ENCODE results near the gene WDR76. TPM values are rescaled to one million over a fixed set of nuclear protein-coding genes. Genes with fewer than 3 reads are reported as not detected.

Gene WDR76
- polyA plus RNA-seq, 1 experiment: 1.5 TPM

GRCh38 chr15:43913941-43914340 is 87.1 kb downstream of the WDR76 start:
- Histone ChIP-seq H3K27me3 (ENCODE audit: control insufficient read depth, insufficient read depth, low read length) (no peaks in the 10 kb centered on the region), H3K4me3 (ENCODE audit: low read depth, low read length) (no peak overlapping the region), H3K36me3 (ENCODE audit: control insufficient read depth, insufficient read depth, low read length) (no peaks in the 10 kb centered on the region)
- ChIA-PET CTCF (interaction anchor here (0.7 to 2.1 kb wide), 4 partner anchors 9 to 153 kb away, joined by 4 to 10 read pairs (median 6); no protein-coding TSS in a partner anchor), POLR2A (no interaction called here)
- no peak for TF ChIP-seq CTCF (IDR thresholded peaks at IDR 0.05; ENCODE audit: insufficient read depth, low read depth, low read length)
- no peak for DNase-seq (ENCODE audit: low read depth)

- DNase-seq (ENCODE audit: low read depth): no peak
- CTCF ChIA-PET: interaction anchor here (0.6 to 2.3 kb wide), 3 partner anchors 11 to 208 kb away, joined by 3 to 8 read pairs (median 6); no protein-coding TSS in a partner anchor
- POLR2A ChIA-PET: no interaction called here
- no peak for TF ChIP-seq CTCF (IDR thresholded peaks at IDR 0.05; ENCODE audit: insufficient read depth, low read depth, low read length)
- no peak overlapping the region for H3K4me3 ChIP-seq (ENCODE audit: low read depth, low read length)
- H3K27me3 ChIP-seq (ENCODE audit: control insufficient read depth, insufficient read depth, low read length): no peaks in the 10 kb centered on the region
- H3K36me3 ChIP-seq (ENCODE audit: control insufficient read depth, insufficient read depth, low read length): no peaks in the 10 kb centered on the region
Measured at GRCh38 chr15:43915631-43916325, 89.0 kb downstream of the WDR76 start.

DNA sequence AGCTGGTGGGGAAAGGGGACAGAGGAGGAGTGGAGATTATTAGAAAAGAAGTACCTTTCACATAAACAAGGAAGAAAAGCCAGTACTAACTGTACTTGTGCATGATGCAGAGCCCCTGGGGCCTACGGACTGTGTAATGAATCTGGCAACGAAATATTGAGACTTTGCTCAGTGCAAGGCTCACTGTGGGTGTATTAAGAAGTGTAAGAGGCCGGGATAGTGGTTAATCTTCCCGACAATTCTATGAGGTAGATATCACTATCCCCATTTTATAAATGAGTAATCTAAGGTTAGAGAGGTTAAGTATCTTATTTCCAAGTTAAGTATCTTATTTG is 89.5 kb downstream of the WDR76 start:
- H3K4me3 ChIP-seq (ENCODE audit: low read depth, low read length): no peak overlapping the region
- H3K27me3 ChIP-seq (ENCODE audit: control insufficient read depth, insufficient read depth, low read length): no peaks in the 10 kb centered on the region
- no peaks in the 10 kb centered on the region for H3K36me3 ChIP-seq (ENCODE audit: control insufficient read depth, insufficient read depth, low read length)
- DNase-seq (ENCODE audit: low read depth): no peak
- TF ChIP-seq CTCF (IDR thresholded peaks at IDR 0.05; ENCODE audit: insufficient read depth, low read depth, low read length): no peak
- ChIA-PET POLR2A (no interaction called here), CTCF (interaction anchor here (2.3 kb wide), 2 partner anchors 12 to 150 kb away, joined by 6 to 8 read pairs; no protein-coding TSS in a partner anchor)

Small RNA genes lying within 50 kb of the gene (small RNA-seq; reads per million reads assigned to genes)
- gene MIR1282 (ENCODE audit: insufficient read length, low read depth, low replicate concordance) (not detected), gene RF00019 (ENCODE audit: insufficient read length, low read depth, low replicate concordance) (not detected)

Other genes starting within 250 kb of the WDR76 start
- 24.1 and 29.2 TPM in 2 replicates for gene PPIP5K1, start 236.8 kb upstream of the WDR76 start, polyA plus RNA-seq (2011; rRNA removed)
- 0.12 and 0.25 TPM in 2 replicates for gene CKMT1B, start 233.0 kb upstream of the WDR76 start, polyA plus RNA-seq (2011; rRNA removed)
- gene STRC, start 208.2 kb upstream of the WDR76 start, polyA plus RNA-seq (2011; rRNA removed): not detected in 2 replicates
- 1.1 and 1.9 TPM in 2 replicates for gene CATSPER2, start 178.2 kb upstream of the WDR76 start, polyA plus RNA-seq (2011; rRNA removed)
- gene CKMT1A, start 133.1 kb upstream of the WDR76 start, polyA plus RNA-seq (2011; rRNA removed): 0.17 TPM in 1 of 2 replicates, not detected in the other
- gene PDIA3, start 80.6 kb upstream of the WDR76 start, polyA plus RNA-seq (2011; rRNA removed): 199 and 425 TPM in 2 replicates
- 1.2 and 2.0 TPM in 2 replicates for gene ELL3, start 50.0 kb upstream of the WDR76 start, polyA plus RNA-seq (2011; rRNA removed)
- gene SERF2, start 34.7 kb upstream of the WDR76 start, polyA plus RNA-seq (2011; rRNA removed): 848 and 929 TPM in 2 replicates
- 0.04 TPM in 1 of 2 replicates, not detected in the other for gene SERINC4, start 26.8 kb upstream of the WDR76 start, polyA plus RNA-seq (2011; rRNA removed)
- gene HYPK, start 26.4 kb upstream of the WDR76 start, polyA plus RNA-seq (2011; rRNA removed): 3.4 and 7.8 TPM in 2 replicates
- 13.1 and 23.4 TPM in 2 replicates for gene MFAP1, start 2.3 kb upstream of the WDR76 start, polyA plus RNA-seq (2011; rRNA removed)